HG02571 (cell line): ENCODE measurements around the gene SBNO2.

Experiments used
- ATAC-seq: cut with Tn5 transposase; IDR thresholded peaks from one replicate; pipeline ENCODE4 v1.9.1; 2021; ENCODE audit warnings: mild to moderate bottlenecking, moderate library complexity; ENCODE audit not compliant: unreplicated experiment

The SBNO2 gene

GRCh38 chr19:1063909-1064660 is 110.0 kb downstream of the SBNO2 start:
- no peak for ATAC-seq

- ATAC-seq: no peak
Observed at GRCh38 chr19:1063030-1063908, 110.8 kb downstream of the SBNO2 start.

- ATAC-seq: no peak
Observed at GRCh38 chr19:1062387-1063029, 111.6 kb downstream of the SBNO2 start.

DNA sequence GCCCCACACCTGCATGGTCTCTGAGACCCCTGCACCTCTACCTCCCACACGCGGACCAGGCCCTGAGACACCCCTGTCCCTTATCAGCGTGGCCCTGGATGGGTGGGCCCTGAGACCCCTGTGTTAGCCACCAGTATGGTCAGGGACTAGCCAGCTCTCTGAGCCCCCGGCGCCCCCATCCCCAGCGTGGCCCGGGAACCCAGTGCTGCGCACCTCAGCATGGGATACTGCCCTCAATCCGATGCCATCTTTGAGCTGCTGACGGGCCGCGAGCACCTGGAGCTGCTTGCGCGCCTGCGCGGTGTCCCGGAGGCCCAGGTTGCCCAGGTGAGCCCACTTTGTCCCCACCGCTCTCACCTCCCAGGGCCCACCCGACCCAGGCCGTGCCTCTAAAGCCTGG is 112.1 kb downstream of the SBNO2 start:
- no peak for ATAC-seq

DNA sequence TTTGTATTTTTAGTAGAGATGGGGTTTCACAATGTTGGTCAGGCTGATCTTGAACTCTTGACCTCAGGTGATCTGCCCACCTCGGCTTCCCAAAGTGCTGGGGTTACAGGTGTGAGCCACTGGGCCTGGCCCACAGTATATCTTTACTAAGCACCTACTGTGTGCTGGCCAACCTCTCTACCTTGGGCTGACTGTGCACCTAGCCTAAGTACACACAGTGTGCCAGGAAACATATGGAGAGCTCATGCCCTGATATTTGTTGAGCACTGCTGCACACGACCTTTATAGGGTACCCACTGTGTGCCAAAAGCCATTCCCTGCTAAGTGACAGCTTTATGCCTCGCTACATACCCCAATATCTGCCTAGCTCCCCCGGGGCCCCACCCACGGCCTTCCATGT is 113.4 kb downstream of the SBNO2 start:
- ATAC-seq: no peak

DNA sequence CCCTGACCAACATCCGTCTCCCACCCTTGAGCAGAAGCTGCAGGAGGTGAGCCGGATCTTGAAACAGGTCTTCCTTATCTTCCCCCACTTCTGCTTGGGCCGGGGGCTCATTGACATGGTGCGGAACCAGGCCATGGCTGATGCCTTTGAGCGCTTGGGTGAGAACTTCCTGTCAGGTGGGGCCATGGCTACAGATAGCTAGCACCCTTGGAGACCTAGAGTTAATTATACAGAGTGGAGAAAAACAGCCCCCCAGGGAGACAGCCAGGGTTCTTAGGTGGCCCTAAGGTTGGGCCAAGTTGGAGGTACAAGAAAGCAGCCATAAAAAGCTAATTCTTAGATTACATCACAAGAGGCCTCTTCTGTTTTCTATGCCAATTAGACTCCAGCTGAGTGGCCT is 116.0 kb downstream of the SBNO2 start:
- ATAC-seq: no peak
